GM12872 (cell line): ENCODE results near the gene PTPRT.

ENCODE experiments used
- TF ChIP-seq, protein P1 (sequence below): IDR thresholded peaks from 3 replicates; pipeline ENCODE4 v1.5.1; 2011; ENCODE audit warnings: low read depth, mild to moderate bottlenecking, low read length, moderate library complexity; ENCODE audit not compliant: insufficient read depth

The PTPRT gene

DNA sequence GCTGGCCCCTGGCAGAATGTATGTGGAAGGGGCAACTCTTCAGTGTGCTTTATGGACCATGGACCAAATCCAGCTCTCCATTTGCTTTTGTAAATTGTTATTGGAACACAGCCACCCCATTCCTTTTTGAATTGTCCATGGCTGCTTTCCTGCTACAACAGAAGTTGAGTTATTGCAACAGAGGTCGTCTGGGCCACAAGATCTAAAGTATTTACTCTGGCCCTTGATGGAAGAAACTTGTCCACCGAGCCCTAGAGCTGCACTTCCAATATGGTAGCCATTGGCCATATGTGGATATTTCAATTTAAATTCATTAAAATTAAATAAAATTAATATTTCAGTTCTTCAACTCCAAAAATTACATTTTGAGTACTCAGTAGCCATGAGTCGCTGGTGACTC is 543.5 kb downstream of the PTPRT start:
- TF ChIP-seq, protein P1, sequence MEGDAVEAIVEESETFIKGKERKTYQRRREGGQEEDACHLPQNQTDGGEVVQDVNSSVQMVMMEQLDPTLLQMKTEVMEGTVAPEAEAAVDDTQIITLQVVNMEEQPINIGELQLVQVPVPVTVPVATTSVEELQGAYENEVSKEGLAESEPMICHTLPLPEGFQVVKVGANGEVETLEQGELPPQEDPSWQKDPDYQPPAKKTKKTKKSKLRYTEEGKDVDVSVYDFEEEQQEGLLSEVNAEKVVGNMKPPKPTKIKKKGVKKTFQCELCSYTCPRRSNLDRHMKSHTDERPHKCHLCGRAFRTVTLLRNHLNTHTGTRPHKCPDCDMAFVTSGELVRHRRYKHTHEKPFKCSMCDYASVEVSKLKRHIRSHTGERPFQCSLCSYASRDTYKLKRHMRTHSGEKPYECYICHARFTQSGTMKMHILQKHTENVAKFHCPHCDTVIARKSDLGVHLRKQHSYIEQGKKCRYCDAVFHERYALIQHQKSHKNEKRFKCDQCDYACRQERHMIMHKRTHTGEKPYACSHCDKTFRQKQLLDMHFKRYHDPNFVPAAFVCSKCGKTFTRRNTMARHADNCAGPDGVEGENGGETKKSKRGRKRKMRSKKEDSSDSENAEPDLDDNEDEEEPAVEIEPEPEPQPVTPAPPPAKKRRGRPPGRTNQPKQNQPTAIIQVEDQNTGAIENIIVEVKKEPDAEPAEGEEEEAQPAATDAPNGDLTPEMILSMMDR, result no peak

DNA sequence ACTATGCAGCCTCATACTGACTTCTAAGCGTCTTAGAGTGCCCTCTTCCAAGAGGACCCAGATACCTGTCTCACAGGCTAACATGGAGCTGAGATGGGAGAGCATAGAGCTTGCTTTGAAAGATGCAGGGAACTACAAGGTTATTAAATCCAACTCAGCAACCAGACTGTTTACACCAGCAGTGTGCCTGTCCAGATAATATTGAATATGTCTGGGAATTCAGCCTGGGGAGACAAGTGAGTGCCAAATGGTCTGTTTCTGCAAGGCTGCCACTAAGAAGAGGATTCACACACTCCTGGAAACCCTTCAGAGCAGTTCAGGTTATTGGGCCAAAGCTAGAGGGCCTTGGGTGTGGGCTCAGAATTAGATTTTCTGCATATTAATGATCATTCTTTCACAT is 547.8 kb downstream of the PTPRT start:
- TF ChIP-seq, protein P1, result no peak

DNA sequence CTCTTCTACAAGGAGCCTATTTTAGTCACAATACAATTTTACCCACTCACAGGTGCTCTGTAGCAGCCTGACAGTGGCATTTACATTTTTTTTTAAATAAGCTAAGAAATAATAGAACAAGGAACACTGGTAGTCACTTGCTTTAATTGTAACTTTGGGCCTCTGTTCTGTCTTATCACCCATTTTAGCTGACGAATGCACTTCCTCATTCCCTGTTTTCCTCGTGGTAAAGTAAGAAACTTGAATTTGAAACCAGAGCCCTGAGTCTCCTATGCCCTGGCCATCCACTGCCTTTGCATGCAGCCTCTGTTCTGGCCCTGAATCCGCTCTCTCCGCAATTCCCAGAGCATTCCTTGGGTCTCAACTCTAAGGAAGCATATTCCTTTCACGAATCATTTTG is 550.6 kb downstream of the PTPRT start:
- TF ChIP-seq, protein P1, result no peak

DNA sequence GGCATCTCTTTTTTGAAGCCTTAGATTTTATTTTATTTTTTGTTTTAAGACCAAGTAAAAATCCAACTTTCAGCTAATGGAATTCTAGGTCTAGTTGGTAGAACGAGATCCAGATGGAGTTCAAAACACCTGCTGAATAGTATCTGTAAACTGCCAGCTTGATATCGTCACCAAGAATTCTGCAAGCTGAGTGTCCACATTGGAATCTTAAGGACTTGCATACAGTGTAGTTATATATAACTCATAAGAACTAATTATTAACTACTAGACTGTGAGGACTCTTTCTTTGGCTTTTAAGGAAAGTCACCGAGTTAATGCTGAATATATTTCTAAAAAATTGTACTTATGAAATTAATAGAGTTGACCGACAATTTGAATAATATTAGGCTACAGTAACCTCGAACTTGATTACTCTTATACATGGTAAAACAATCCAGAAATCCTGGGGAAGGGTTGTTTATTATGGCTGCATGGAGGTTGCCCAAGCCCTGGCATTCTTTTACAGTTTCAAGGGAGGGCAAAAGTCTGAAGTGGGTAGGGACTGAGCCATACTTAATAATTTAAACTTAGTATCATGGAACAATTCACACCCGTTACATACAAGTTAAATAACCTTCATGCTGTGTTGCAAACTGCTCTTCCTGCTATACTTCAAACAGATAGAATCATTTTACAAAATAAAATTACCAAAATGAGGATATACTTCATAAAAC is 553.9 kb downstream of the PTPRT start:
- TF ChIP-seq, protein P1, result no peak

DNA sequence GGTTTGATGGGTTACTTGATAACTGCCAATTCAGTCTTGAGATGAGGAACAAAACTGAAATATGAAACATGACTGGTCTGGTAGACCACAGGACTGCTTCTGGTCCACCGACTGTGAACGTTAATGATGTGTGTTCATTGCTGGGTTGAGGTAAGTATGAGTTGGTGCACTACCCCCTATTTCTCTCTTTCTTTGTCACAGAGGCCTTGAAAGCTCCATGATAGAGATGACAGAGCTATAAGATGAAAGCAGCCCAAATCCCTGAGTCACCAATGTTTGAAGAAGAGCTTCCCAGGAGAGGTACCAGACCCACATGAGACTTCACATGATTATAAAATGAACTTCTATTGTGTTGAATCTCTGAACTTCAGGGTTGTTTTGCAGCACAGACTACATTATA is 555.5 kb downstream of the PTPRT start:
- TF ChIP-seq, protein P1, result no peak

DNA sequence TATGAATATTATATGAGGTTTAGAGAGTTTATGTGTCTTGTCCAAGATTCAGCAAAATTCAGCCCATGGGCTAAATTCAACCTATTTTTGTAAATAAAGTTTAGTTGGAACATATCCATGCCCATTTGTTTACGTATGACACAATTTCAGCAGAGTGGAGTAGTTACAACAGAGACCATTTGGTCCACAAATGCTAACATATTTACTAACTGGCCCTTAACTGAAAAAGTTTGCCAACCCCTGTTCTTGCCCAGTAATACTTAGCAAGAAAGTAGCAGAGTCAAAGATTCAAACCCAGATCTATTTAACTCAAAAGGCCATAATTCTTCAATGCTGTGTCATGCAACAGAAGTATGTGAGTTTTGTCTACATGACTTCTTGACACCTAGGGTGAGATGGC is 561.0 kb downstream of the PTPRT start:
- TF ChIP-seq, protein P1, result no peak

DNA sequence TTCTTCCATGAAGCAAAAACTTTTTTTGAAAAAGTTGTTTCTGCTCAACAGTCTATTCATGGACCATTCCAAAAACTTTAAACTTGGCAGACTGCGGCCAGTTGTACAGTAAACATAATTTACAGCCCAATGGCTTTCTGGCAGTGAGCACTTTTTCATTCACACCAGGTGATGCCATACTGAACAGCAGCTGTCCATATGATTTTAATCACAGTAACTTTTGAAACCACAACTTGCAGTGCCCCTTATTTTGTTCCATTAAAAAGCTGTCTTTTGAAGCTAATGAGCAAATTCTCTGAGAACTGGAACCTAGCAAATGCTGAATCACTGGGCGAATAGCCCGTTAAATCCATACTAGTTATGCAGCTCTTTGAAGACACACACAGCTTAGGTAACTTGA is 576.6 kb downstream of the PTPRT start:
- TF ChIP-seq, protein P1, result no peak
